Activated CD4-positive, CD25-positive, alpha-beta regulatory T cell treated with anti-CD3 and anti-CD28 coated beads, Interleukin-2, amount 50 U/mL, for 24 hours (primary cell): ENCODE results near the gene TTYH3.

Experiments used
- ATAC-seq, 2 donors: fragments of 150-1000 bp; cut with Tn5 transposase; one replicate each; pipeline ENCODE4 v1.10.0; 2021; ENCODE audit warnings: mild to moderate bottlenecking in 1 of 2, moderate library complexity in 1 of 2

Gene TTYH3

GRCh38 chr7:2649991-2650390, 18.2 kb downstream of the TTYH3 start:
- ATAC-seq: no peak

GRCh38 chr7:2650451-2650850, 18.7 kb downstream of the TTYH3 start:
- ATAC-seq: no peak

GRCh38 chr7:2651336-2651735, 19.6 kb downstream of the TTYH3 start:
- no peak for ATAC-seq

GRCh38 chr7:2651847-2652735, 20.3 kb downstream of the TTYH3 start:
- no peak for ATAC-seq

- no peak for ATAC-seq
Observed at GRCh38 chr7:2652736-2653060, 20.9 kb downstream of the TTYH3 start.

- no peak for ATAC-seq
Observed at GRCh38 chr7:2654059-2654458, 22.3 kb downstream of the TTYH3 start.

- ATAC-seq: no peak
Observed at GRCh38 chr7:2655870-2656614, 24.3 kb downstream of the TTYH3 start.

GRCh38 chr7:2657208-2657607, 25.4 kb downstream of the TTYH3 start:
- no peak for ATAC-seq

GRCh38 chr7:2657920-2658671, 26.3 kb downstream of the TTYH3 start:
- ATAC-seq: no peak

GRCh38 chr7:2658941-2659340, 27.2 kb downstream of the TTYH3 start:
- no peak for ATAC-seq

GRCh38 chr7:2659556-2660358, 28.0 kb downstream of the TTYH3 start:
- no peak for ATAC-seq

GRCh38 chr7:2660359-2661095, 28.7 kb downstream of the TTYH3 start:
- ATAC-seq: no peak

- ATAC-seq: no peak
Observed at GRCh38 chr7:2661096-2661449, 29.3 kb downstream of the TTYH3 start.

- no peak for ATAC-seq
Observed at GRCh38 chr7:2661602-2662272, 30.0 kb downstream of the TTYH3 start.

GRCh38 chr7:2662273-2663120, 30.7 kb downstream of the TTYH3 start:
- ATAC-seq: no peak

GRCh38 chr7:2663121-2663886, 31.5 kb downstream of the TTYH3 start:
- no peak for ATAC-seq

- ATAC-seq: no peak
Observed at GRCh38 chr7:2663960-2664359, 32.2 kb downstream of the TTYH3 start.

GRCh38 chr7:2665359-2665791, 33.6 kb downstream of the TTYH3 start:
- ATAC-seq: no peak

- ATAC-seq: no peak
Observed at GRCh38 chr7:2666155-2666554, 34.4 kb downstream of the TTYH3 start.
